NCI-H146 treated with DMSO at 0.1 percent for 48 hours (cell line): ENCODE results near the gene RANGAP1.
A peak's percentile ranks its signal among the peaks of the same experiment; 100 is the strongest.

Source experiments
- DNase-seq: peaks from one replicate; lab custom pipeline; 2025; ENCODE audit not compliant: unreplicated experiment; lab: John Stamatoyannopoulos, UW

Gene RANGAP1

DNA sequence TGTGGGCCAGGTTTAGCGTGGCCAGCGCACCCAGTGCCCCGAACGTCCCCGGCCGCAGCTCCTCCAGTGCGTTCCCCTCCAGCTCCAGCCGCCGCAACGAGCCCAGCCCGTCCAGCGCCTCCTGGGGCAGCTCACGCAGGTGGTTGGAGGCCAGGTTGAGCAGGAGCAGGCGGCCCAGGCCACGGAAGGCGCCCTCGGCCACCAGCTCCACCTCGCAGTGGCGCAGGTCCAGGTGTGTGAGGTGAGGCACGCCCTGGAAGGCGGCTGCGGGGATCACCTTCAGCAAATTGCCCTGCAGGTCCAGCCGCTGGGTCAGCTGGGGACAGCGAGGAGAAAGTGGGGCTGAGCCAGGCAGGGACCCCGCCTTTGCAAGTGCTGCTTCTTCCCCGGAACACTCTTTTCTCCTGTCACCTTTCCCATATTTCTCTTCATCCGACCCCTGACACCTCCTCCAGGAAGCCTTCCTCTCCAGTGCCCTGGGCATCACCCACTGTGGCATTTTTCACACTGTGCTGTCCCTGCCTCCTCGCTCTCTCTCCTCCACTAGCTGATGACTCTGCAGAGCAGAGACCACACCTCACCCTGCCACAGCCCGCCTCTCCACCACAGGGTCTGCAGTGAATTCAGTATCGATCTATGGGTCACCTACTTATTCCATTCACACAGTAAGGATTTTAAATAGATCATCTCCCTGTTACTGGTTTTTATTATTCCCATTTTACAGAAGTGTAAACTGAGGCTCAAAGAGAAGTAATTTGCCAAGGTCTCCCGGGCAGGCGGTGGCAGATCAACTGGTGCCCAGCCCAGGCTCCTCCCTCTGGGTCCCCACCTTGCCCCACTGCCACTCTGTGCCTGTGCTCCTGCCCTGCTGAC is 47.2 kb downstream of the RANGAP1 start:
- DNase-seq = no peak

DNA sequence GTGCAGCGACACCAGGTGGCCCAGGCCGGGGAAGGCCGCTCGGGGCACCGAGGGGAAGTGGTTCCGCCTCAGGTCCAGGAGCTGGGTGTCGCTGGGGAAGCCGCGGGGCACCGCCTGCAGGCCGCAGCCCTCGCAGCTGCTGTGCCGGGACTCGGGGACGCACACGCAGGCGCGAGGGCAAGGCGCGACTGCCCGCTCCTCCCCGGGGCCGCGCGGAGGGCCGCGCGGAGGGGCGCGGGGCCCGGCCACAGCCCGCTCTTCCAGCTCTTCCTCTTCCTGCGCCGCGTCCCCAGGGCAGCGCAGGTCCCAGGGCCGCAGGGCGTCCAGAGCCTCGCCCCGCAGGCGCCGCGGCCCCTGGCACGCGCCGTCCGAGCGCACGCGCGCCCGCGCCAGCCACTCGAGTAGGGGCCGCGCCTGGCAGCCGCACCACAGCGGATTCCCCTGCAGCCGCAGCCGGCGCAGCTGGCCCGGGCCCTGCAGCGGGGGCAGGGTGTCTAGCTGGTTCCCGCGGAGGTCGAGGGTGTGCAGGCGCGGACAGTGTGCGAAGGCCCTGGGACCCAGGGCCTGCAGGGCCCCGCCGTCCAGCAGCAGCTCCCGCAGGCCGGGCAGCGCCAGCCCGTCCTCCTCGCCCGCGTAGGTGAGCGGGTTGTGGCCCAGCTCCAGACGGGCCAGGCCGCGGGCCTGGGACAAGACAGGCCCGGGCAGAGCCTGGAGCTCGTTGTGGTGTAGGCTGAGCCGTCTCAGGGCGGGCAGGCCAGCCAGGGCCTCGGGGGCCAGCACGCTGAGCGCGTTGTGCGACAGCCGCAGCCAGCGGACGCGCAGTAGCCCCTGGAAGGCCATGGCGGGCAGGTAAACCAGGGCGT is 48.0 kb downstream of the RANGAP1 start:
- peak; percentile 41 for DNase-seq

DNA sequence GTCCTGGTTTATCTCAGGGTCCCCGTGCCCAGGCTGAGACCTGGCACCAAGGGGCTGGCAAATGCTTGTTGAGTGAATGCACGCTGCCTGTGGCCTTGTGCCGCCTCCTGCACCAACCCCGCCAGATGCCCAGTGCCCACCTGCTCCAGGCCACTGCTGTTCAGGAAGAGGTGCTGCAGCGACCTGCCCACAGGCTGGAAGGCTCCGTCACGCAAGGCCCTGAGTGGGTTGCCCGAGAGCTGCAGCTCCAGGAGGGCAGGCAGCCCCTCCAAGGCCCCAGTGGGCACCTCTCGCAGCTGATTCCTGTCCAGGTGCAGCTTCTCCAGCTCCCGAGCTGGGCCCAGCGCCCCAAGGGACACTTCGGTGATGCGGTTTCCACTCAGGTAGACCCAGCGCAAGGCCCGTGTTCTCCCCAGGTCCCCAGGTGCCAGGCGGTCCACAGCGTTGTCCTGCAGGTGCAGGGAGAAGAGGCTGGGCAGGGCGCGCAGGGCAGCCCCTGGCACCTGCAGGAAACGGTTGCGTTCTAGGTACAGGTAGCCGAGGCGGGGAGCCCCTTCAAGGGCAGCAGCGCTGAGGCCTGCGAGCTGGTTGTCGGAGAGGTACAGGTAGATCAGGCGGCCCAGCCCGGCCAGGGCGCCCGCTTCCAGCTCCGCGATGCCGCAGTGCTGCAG is 48.8 kb downstream of the RANGAP1 start:
- DNase-seq = no peak

DNA sequence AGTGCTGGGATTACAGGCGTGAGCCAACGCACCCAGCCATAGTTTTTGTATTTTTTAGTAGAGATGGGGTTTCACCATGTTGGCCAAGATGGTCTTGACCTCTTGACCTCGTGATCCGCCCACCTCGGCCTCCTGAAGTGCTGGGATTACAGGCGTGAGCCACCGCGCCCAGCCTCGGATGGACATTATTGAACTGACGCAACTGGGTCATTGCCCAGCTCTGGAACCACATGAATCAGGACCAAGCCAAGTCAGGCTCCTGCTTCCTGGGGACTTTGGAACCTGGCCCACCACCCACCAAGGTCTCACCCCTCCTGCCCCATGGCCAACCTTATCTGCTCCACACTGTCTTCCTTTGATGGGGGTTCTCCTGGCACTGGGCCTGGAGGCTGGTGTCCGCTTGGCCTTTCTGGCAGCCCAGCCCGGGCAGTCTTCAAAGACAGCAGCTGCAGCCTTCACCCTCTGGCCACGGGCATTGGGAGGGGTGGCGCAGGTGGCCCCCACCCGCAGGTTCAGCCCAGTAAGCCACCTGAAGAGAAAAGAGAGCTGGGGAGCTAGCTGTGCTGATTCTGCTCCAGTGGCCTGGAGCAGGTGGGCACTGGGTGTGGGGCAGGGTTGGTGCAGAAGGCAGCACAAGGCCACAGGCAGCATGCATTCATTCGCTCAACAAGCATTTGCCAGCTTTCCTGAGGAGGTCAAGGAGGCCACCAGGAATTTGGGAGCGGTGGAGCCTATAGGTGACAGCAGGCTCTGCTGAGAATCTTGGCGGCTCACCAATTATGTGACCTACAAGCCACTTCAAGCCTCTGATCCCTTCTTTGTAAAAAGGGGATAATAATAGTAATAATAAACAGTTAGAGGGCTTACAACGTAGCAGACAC is 50.9 kb downstream of the RANGAP1 start:
- DNase-seq = no peak

DNA sequence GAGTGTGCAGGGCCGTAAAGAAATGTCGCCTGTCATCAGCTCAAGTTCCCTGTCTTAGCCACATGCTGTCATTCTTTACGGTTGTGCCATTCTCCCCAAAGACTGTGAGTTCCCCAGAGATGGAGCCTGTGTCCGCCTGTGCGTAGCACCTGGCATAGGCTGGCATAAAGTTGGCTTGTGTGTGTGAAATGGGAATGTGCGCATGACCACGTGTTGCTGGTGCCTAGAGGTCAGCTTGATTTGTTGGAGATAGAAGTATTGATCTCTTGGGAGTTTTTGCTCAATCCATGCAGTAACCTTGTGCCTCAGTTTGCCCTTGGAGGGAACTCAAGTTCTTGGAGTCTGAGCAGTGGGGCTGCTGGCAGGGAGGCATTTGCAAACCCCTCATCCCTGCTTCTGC is 54.6 kb downstream of the RANGAP1 start:
- no peak for DNase-seq

DNA sequence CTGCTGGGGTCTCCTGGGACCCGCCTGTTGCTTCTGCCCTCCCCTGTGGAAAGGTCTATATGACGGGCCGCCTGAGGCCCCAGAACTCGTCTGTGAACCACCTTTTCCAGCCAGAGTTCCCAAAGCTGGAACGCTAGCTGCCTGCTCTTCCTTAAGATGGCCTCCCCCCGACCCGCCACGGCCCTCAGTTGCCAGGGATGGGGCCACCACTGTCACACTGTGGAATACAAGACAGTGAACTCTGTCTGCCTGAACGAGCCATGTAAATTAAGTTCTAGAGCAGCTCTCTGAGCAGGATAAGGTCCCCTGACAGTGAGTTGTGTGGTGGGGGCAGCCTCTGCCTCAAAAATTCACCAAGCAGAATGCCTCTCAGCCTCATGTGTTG is 55.6 kb downstream of the RANGAP1 start:
- DNase-seq = no peak

DNA sequence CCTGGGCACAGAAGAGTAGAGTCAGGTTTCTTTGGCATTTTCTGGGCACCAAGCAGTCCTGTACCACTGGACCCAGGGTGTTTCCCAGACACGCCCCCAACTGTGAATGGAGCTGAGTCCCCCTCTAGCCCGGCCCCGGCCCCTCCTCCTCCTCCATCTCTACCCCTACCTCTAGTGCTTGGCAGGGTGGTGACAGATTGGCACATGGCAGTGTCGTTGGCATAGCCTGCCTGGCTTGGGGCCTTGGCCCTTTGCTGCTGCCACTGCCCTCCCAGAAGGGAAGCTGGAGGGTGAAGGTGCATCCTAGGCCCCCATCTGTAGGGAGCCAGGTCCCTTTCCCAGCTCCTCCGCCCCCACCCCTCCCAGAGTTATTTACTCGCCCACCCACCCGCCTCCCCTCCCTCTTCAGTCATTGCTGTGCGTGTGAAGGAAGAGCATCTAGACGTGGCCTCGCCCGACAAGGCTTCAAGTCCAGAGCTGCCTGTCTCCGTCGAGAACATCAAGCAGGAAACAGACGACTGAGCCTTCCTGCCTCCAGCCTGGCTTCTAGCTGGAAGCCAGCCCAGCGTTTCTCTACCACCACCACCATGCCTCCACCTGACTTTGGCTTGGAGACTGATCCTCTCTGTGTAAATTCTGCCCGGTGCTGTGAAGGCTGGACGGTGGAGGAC is 56.1 kb downstream of the RANGAP1 start:
- no peak for DNase-seq

DNA sequence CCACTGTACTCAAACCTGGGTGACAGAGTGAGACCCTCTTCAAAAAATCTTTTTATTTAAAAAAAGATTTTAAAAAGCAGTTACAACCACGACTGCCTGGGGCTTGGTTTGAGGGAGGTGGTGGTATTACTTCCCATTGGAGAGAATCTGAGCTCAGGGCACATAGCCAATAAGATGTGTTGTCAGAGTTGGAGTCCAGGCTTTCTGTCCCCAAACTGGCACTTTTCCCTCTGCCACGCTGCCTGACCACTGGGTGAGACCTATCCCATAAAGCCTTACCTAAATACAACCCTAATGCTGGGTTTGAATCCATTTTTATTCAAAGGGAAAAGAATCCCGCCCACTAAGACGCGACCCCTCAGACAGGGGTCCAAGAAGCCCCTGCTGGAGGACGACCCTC is 56.8 kb downstream of the RANGAP1 start:
- DNase-seq = no peak

DNA sequence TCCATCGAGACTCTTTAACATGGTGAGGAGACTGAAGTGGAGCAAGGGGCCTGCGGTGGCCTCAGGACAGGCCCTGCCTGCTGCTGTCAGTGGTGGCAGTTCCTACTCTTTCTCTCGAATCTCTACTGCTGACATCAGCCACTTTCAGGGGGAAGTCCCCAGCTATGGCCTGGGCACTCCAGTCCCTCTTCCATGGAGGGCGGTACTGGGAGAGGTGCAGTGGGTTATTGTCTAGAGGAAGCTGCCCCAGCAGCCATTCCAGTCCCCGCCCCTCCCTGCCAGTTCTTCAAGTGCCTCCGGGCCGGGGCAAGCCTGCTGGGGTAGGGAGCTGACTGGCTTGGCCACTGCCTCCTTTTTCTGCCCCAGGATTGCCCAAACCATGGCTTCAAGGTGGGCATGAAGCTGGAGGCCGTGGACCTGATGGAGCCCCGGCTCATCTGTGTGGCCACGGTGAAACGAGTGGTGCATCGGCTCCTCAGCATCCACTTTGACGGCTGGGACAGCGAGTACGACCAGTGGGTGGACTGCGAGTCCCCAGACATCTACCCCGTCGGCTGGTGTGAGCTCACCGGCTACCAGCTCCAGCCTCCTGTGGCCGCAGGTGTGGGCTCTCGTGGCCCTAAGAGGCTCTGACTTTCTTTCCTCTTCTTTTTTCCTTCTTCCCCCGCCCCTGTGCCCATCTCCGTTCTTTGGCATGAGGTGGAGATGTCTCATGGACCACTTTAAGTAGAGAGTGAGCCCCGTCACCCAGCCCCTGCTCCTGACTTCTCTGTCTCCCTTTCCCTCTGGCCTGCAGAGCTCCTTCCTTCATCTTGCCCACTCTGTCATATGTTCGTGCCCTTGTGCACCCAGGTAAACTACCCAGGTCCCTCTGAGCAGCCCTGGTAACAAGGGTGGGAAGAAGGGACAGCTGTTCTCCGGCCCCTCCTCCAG is 59.0 kb downstream of the RANGAP1 start:
- DNase-seq = no peak

DNA sequence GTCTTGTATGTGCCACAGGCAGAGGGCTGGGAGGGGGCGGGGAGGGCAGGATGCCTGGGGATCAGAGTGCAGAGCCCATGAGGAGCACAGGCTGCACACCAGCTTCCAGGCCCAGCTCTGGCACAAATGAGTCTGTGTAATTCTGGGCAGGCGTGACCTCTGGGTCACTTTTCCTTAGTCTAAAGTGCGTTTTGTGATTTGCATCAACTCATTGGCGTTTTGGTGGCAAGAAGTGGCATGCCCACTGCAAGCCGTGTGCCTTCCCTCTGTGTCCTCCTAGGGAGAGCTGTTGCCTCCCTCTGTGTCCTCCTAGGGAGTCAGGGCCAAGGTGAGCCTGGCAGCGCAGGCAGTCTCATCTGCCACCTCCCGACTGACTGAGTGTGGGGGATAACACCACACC is 62.5 kb downstream of the RANGAP1 start:
- DNase-seq = no peak

DNA sequence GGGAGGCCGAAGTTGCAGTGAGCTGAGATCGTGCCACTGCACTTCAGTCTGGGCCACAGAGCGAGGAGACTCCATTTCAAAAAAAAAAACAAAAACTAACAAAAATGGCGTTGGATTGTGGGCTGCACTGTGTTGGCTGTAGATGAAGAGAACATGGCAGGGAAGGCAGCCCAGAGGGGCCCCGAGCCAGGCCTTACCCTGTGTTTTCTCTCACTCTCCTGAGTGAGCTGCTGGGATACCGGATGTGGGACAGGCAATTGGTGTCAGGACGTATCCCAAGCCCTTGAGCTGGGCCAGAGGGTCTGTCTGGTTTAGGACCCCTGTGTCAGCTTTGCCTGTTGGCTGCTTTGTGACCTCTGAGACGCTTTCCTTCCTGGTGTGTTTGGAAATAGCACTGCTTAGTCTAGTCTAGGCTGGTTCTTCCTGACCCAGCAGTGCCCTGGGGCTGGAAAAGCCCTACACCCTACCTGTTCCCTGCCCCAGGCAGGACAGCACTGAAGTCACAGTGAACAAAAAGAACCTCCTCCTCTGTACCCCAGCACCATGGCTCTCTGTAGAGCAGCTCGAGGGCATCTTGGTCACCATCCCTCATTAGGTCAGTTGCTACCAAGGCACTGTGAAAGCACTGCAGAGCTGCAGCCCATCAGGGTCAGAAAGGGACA is 63.0 kb downstream of the RANGAP1 start:
- no peak for DNase-seq

DNA sequence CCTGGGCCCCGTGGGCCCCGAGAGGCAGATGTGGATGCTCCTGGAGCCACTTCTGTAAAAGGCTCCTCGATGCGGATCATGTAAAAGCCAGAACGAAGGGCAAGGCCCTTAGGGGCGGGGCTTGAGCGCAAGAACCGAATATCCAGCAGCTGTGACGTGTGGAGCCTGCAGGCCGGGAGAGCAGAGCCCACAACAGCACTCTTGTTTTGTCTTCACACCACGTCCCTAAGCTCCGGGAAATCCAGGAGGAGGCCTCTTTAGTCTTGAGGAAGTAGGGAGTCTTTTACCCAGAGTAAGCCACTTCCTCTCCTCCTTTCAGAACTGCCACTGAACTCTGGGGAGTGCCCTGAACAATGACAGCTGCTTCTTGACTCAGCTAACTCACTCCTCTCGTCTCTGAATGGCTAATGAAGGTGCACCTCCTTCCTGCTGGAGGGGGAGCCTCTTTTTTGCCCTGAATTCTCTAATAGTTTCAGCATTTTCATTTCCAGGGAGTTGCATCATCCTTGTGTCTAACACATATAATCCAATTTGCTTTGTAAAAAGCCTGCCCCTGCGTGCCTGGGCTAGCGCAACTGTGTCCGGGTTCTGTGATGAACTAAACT is 68.3 kb downstream of the RANGAP1 start:
- no peak for DNase-seq

DNA sequence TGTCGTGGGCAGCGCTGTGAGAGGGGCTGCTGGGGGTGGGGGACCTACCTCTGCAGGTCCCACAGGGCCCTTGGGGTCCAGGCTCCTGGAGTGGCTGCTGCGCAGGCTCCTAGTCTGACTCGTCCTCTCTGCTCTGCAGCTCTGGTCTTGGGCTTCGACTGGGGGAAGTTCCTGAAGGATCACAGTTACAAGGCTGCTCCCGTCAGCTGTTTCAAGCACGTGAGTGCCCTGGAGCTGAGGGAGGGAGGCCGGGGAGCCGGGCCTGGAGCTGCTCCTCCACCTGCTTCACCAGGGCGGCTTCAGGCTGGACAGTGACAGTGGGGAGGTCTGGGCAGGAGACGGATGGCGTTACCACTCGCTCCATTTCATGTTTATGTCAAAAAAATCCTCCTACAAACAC is 69.0 kb downstream of the RANGAP1 start:
- DNase-seq = no peak

DNA sequence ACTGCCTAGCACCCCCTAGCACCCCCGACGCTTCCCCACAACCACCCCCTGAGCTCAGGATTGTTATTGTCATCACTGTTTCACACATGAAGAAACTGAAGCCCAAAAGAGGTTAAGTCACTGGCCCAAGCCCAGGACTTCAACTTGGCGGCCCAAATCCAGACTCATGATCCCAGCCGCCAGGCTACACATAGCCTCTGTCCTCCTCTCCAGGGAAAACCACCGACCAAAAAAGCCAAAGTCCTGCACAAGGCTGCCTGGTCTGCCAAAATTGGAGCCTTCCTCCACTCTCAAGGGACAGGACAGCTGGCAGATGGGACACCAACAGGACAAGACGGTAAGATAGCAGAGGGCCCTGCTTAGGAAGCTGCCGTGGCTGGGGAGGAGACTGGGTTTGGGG is 70.1 kb downstream of the RANGAP1 start:
- DNase-seq = no peak

DNA sequence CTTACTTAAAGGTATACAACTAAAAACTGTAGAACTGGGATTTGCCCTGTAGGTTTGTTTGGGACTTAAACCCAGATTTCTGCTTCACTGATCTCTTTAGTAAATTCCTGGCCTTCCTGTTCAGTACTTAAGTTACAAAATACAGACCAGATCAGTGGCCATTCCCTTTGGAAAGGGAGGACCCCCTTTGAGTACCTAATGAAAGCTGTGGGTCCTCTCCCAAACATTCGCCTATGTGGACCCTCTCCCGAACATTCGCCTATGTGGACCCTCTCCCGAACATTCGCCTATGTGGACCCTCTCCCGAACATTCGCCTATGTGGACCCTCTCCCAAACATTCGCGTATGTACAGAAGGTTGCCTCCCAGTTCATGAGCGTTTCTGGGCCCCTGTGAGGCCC is 70.6 kb downstream of the RANGAP1 start:
- no peak for DNase-seq

DNA sequence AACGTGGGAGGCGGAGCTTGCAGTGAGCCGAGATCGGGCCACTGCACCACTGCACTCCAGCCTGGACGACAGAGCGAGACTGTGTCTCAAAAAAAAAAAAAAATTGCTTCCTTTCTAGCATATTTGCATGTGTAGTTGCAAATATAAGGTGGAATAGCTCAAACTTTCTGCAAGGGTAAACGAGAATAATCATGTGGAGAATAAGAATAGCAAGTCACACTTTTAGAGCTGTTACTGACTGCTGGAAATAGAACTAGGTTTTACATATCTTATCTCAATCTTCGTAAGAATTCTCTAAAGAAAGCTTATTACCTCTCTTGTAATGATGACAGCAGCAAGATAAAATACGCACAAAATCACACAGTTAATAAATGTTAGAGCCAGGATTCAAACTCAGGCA is 79.3 kb downstream of the RANGAP1 start:
- no peak for DNase-seq

DNA sequence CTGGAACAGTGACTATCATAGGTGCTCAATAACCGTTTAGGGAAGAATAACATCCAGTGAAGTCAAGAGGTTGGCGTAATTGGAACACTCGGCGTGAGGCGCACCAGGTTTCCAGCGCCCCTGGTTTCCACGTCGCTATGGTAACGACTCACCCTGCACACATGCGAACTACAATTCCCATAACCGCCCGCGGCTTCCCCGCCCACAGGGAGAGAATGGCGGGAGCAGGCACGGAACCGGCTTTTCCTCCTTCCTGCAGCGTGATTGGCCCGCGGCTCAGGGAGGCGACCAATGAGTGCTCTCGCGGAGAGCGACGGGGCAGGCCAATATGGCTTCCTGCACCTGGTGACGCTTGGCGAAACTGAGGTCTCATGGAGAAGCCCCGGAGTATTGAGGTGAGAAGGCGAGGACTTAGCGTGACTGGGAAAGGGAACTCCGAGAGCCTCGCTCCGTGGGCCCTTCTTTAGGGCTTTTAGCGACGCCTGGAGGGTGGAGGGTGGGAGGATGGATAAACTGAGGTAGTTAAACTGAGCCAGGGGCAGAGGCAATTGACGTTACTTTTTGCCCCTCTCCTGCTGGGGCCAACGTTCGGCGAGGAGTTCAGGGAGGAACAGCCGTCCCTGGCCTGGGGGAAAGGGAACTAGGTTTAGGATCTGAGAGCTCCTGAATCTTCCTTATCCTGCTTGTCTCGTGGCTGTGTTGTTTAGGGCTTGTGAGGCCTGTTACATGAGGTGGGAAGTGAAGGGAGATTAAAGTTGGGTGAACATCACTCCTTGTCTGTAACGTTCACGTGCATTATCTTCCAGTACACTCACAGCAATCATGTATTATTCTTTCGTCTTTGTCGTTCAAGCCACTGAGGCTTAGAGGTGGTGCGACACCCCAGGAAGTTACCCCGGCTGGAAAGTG is 80.7 kb downstream of the RANGAP1 start, which contains the start of gene L3MBTL2:
TSS of gene L3MBTL2 (plus strand) at position 321 of the 909 bp plus-strand sequence. CDS start at position 372, 51 bp downstream.
- peak; percentile 87 for DNase-seq
